Activated CD4-positive, alpha-beta memory T cell treated with anti-CD3 and anti-CD28 coated beads for 36 hours (primary cell): Measurements from ENCODE around the gene GSC2. TPM values are rescaled to one million over a fixed set of nuclear protein-coding genes. Genes with fewer than 3 reads are reported as not detected.
A peak's percentile ranks its signal among the peaks of the same experiment; 100 is the strongest.

Source experiments
- CTCF ChIA-PET: fragments of 350-600 bp; sonication (Branson Sonifier 250); formaldehyde crosslinking; loops from one replicate; lab custom pipeline; 2021; ENCODE audit warnings: antibody characterized with exemption, inconsistent platforms; lab: Charles Lee
- POLR2A ChIA-PET: fragments of 350-600 bp; sonication (Branson Sonifier 250); formaldehyde crosslinking; loops from one replicate; lab custom pipeline; 2021; ENCODE audit warnings: antibody characterized with exemption; lab: Charles Lee
- DNase-seq: peaks from one replicate; pipeline ENCODE4 v3.0.0-alpha.2; 2020
- H3K27ac Mint-ChIP-seq: one replicate; pipeline ENCODE4 v1.8.0; 2021; ENCODE audit warnings: mixed read lengths
- H3K27me3 Mint-ChIP-seq: one replicate; pipeline ENCODE4 v1.8.0; 2021; ENCODE audit warnings: mixed read lengths
- H3K36me3 Mint-ChIP-seq: one replicate; pipeline ENCODE4 v1.8.0; 2021; ENCODE audit warnings: mixed read lengths
- H3K4me1 Mint-ChIP-seq: one replicate; pipeline ENCODE4 v1.8.0; 2021; ENCODE audit warnings: low read depth, mixed read lengths
- H3K4me3 Mint-ChIP-seq: one replicate; pipeline ENCODE4 v1.8.0; 2021; ENCODE audit warnings: mild to moderate bottlenecking, mixed read lengths
- H3K9me3 Mint-ChIP-seq: one replicate; pipeline ENCODE4 v1.8.0; 2021; ENCODE audit warnings: mixed read lengths
- intact Hi-C: fragments of 100-400 bp; cut with micrococcal nuclease; formaldehyde crosslinking; loops from one replicate; pipeline ENCODE4 v1.15.1; 2023
- total RNA-seq, 2 experiments: library from RNA; stranded (reverse); gene quantifications; one replicate each; pipeline ENCODE4 v1.2.3, GENCODE V29; 2021

The GSC2 gene, protein sequence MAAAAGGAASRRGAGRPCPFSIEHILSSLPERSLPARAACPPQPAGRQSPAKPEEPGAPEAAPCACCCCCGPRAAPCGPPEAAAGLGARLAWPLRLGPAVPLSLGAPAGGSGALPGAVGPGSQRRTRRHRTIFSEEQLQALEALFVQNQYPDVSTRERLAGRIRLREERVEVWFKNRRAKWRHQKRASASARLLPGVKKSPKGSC
- not detected for total RNA-seq

DNA sequence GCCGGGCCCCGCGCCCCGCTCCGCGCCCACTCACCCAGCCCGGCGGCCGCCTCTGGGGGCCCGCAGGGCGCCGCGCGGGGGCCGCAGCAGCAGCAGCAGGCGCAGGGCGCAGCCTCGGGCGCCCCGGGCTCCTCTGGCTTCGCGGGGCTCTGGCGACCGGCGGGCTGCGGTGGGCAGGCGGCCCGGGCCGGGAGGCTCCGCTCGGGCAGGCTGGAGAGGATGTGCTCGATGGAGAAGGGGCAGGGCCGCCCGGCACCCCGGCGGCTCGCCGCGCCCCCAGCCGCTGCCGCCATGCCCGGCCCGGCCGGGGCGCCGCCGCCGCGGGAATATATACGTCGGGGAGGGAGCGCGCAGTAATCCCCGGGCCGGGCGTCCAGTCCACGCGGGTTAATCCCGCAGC, at the start of gene GSC2:
GSC2 (minus strand) TSS at position 302 of the 400 bp plus-strand sequence; CDS start at position 293, 9 bp downstream.
- ChIA-PET POLR2A (no interaction called here), CTCF (interaction anchor here (1.4 kb wide), 1 partner anchor 18 kb away, joined by 3 read pairs; no protein-coding TSS in a partner anchor)
- intact Hi-C loops: no loop called here

DNA sequence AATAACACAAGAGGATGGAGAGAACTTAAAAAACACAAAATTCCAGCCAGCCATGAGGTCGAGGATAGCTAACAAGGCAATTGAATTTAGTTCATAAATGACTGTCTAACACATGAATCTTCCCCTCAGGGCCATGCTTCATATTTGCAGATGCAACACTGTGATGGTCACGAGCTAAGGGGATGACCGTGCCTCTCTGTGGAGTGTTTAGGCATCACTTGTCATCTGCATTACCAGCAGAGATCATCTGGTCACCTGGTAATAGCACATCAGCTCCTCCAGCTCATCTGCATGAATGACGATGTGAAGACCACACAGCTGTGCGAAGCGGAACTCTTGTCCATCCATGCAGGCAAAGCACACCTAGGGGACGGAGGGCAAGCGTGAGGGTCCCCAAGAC, 49.4 kb upstream of the GSC2 start:
- Mint-ChIP-seq H3K4me1 (peaks cover 7% of the 10 kb centered on the region), H3K27me3 (no peaks in the 10 kb centered on the region), H3K27ac (no peak overlapping the region), H3K9me3 (no peaks in the 10 kb centered on the region), H3K36me3 (no peaks in the 10 kb centered on the region), H3K4me3 (no peak overlapping the region)
- intact Hi-C loops: no loop called here
- no peak for DNase-seq
- ChIA-PET POLR2A (no interaction called here), CTCF (no interaction called here)

More for the DNA sequence above, at the start of gene GSC2:
- H3K27me3 Mint-ChIP-seq: peaks cover 35% of the 10 kb centered on the region
- no peaks in the 10 kb centered on the region for H3K9me3 Mint-ChIP-seq
- DNase-seq: no peak
- H3K4me3 Mint-ChIP-seq: peak within 1 kb of the TSS; percentile 36
- peaks cover 6% of the 10 kb centered on the region for H3K4me1 Mint-ChIP-seq
- no peaks in the 10 kb centered on the region for H3K36me3 Mint-ChIP-seq
- no peak within 1 kb of the TSS for H3K27ac Mint-ChIP-seq

DNA sequence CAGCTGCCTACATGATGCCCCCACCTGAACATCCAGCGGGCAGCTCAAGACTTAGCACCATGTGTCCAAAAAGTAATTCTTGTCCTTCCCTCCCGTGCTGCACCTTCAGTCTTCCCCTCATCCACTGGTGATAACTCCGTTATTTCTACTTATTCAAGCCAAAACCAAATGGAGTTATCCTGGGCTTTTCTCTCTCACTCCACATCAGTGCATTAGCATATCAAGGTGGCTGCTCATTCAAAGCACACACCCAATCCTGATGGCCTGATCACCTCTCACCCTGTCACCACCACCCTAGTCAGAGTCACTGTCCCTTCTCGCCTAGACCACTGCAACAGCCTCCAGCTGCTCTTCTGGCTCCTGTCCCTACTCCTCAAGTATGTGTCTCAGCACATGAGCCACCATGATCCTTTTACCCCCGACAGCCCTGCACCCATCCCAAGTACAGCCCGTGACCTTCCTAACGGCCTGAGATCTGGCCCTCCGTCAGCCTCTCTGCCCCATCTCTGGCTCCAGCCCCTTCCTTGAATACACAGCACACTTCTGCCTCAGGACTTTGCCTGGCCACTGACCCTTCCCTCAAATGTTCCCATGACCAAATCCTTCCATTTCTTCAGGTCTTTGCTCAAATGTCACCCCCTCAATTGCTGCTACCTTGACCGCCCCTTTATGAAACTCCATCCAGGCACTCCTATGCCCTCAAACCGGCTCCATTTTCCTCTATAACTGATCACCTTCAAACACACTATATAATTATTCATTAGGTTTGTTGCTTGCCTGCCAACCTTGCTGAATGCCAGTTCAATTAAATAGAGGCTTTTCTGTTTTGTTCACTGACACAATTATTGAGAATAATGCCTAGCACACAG, 48.1 kb upstream of the GSC2 start:
- Mint-ChIP-seq H3K27ac (no peak overlapping the region), H3K4me3 (no peak overlapping the region), H3K36me3 (no peaks in the 10 kb centered on the region), H3K27me3 (no peaks in the 10 kb centered on the region), H3K4me1 (peaks cover 7% of the 10 kb centered on the region), H3K9me3 (no peaks in the 10 kb centered on the region)
- POLR2A ChIA-PET: no interaction called here
- CTCF ChIA-PET: no interaction called here
- intact Hi-C loops: no loop called here
- no peak for DNase-seq

- no peak overlapping the region for H3K4me3 Mint-ChIP-seq
- H3K27ac Mint-ChIP-seq: no peak overlapping the region
Measured at GRCh38 chr22:19196841-19197612, 46.9 kb upstream of the GSC2 start.

DNA sequence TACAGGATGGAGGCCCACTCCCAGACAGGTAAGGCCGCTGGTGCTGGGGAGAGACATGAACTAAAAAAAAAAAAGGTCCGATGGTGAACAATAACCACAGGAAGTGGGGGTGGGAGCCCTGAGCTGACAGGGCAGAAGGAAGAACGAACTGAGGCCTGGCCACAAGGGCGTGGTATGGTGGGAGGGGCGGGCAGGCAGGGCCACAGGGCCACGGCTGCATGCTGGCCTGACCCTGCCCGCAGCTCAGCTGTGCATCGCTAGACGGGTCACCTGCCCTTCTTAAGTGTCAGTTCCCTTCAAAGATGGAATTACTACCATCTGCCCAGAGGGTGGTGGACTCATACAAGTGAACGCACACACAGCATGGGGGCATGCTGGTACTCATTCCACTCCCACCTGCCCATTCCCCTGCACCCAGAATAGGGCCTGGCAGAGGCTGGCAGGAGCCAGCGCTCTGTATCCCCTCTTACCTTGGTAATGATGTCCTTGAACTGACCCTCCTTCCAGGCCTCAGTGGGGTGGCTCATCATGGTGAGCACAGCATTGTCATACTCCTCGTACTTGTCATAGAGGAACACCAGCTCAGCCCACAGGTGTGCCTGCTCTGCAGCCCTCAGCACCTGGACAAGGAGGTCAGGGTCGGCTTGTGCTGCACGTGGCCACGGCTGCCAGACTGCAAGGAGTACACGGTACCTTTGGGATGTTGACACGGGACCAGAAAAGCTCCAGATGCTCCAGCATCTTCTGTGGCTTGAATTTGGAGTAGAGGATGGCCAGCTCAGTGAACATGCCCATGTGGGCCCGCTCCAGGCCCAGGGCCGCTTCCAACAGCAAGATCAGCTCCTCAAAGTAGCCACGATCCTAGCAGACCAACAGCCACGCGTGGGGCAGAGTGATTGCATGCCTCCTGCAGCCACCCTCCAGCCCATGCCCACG, 46.0 kb upstream of the GSC2 start:
- Mint-ChIP-seq H3K36me3 (no peaks in the 10 kb centered on the region), H3K27me3 (no peaks in the 10 kb centered on the region), H3K27ac (no peak overlapping the region), H3K4me1 (peaks cover 7% of the 10 kb centered on the region), H3K4me3 (no peak overlapping the region), H3K9me3 (no peaks in the 10 kb centered on the region)
- POLR2A ChIA-PET: no interaction called here
- DNase-seq: no peak
- intact Hi-C loops: no loop called here
- CTCF ChIA-PET: no interaction called here

More at GRCh38 chr22:19196841-19197612, 46.9 kb upstream of the GSC2 start:
- H3K4me1 Mint-ChIP-seq: peaks cover 7% of the 10 kb centered on the region
- DNase-seq: no peak
- no peaks in the 10 kb centered on the region for H3K9me3 Mint-ChIP-seq
- intact Hi-C loops: no loop called here
- no peaks in the 10 kb centered on the region for H3K36me3 Mint-ChIP-seq
- POLR2A ChIA-PET: no interaction called here
- CTCF ChIA-PET: no interaction called here
- no peaks in the 10 kb centered on the region for H3K27me3 Mint-ChIP-seq

DNA sequence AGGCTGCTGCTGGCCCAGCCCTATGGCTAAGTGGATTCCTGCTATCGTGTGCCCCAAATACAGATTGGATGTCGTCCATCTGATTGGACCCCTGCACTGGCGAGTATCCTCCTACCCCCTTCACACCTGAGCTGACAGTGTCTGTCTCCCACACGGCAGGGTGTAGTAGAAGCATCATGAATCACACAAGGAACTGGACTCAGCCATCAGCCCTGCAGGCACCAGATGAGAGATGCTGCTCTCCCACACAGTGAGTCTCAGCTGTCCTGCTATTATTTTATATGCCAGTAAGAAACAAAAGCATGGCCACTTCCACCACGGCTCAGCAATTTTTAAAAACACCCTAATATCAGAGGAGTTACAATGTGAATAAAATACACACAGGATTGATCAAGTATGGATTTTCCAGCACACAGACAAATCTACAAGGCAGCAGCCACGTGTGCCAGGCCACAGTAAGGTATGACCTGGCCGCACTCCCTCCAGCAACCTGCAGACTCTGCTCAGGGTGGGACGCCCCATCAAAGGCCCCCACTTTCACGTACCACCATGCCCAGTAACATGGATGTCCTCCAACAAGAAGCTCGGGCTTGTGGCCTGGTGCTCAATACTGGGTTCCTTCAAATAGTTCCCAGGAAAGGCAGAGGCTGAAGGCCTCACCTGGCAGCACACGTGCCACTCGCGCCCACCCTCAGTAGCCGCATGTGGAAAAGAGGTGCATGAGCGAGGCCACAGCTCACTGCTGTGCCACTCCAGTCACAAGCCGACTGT, 44.9 kb upstream of the GSC2 start:
- H3K9me3 Mint-ChIP-seq: no peaks in the 10 kb centered on the region
- H3K36me3 Mint-ChIP-seq: no peaks in the 10 kb centered on the region
- CTCF ChIA-PET: interaction anchor here (0.6 kb wide), 1 partner anchor 598 kb away, joined by 4 read pairs; no protein-coding TSS in a partner anchor
- peaks cover 7% of the 10 kb centered on the region for H3K4me1 Mint-ChIP-seq
- no peaks in the 10 kb centered on the region for H3K27me3 Mint-ChIP-seq
- no peak for DNase-seq
- no peak overlapping the region for H3K27ac Mint-ChIP-seq
- H3K4me3 Mint-ChIP-seq: no peak overlapping the region
- intact Hi-C loops: no loop called here
- POLR2A ChIA-PET: no interaction called here

GRCh38 chr22:19193879-19194278, 43.8 kb upstream of the GSC2 start:
- intact Hi-C loops: no loop called here
- Mint-ChIP-seq H3K9me3 (no peaks in the 10 kb centered on the region), H3K4me3 (no peak overlapping the region), H3K27me3 (no peaks in the 10 kb centered on the region), H3K27ac (no peak overlapping the region), H3K4me1 (peaks cover 7% of the 10 kb centered on the region), H3K36me3 (no peaks in the 10 kb centered on the region)
- DNase-seq: no peak
- CTCF ChIA-PET: no interaction called here
- POLR2A ChIA-PET: no interaction called here

- no peaks in the 10 kb centered on the region for H3K9me3 Mint-ChIP-seq
- H3K27me3 Mint-ChIP-seq: no peaks in the 10 kb centered on the region
- H3K36me3 Mint-ChIP-seq: no peaks in the 10 kb centered on the region
- CTCF ChIA-PET: interaction anchor here (1.8 kb wide), 1 partner anchor 9 kb away, joined by 7 read pairs; the partner anchor contains the start of gene SLC25A1
- POLR2A ChIA-PET: no interaction called here
- no peak overlapping the region for H3K27ac Mint-ChIP-seq
- no peak overlapping the region for H3K4me3 Mint-ChIP-seq
- intact Hi-C loops: no loop called here
- H3K4me1 Mint-ChIP-seq: no peaks in the 10 kb centered on the region
- DNase-seq: no peak
Measured at GRCh38 chr22:19187716-19188563, 37.8 kb upstream of the GSC2 start.

DNA sequence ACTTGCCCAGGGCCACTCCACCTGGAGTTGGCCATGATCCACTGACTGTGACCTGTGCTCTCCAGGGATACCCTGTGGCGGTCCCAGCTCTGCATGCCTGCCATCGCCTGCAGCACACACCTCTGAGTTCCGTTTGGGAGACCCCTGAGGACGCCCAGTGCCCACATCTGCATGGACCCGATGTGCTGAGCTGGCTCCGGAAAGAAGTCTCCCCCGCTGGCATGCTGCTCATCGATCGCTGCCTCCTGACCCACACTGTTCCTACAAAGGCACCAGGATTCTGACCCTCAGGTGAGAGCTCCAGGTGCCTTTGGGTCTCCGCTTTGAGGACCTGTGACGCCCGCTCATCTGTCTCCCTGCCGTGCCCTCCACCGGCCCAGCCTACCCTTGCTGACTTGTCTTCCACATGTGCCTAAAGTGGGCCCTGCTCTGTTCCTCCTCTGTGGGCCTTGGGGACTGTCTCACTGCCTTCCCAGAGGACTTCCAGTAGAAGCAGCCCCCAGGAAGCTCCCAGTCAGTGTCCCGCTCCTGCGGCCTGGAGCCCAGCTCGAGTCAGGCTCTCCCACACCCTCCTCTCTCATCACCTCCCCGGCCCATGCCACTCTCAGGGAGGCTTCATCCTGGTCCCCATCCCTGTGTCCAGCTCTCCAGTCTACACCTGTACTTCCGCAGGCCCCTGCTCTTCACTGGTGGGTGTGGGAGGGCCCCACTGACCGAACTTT, 34.3 kb upstream of the GSC2 start:
- Mint-ChIP-seq H3K27me3 (no peaks in the 10 kb centered on the region), H3K9me3 (no peaks in the 10 kb centered on the region), H3K36me3 (no peaks in the 10 kb centered on the region), H3K4me3 (no peak overlapping the region), H3K27ac (no peak overlapping the region), H3K4me1 (peaks cover 20% of the 10 kb centered on the region)
- no peak for DNase-seq
- intact Hi-C loops: no loop called here
- ChIA-PET CTCF (no interaction called here), POLR2A (no interaction called here)

GRCh38 chr22:19183216-19183615, 33.1 kb upstream of the GSC2 start:
- Mint-ChIP-seq H3K4me1 (peaks cover 22% of the 10 kb centered on the region), H3K4me3 (no peak overlapping the region), H3K9me3 (no peaks in the 10 kb centered on the region), H3K27ac (no peak overlapping the region), H3K27me3 (no peaks in the 10 kb centered on the region), H3K36me3 (no peaks in the 10 kb centered on the region)
- no peak for DNase-seq
- intact Hi-C loops: no loop called here
- ChIA-PET CTCF (no interaction called here), POLR2A (interaction anchor here (0.6 kb wide), 1 partner anchor 162 kb away, joined by 7 read pairs; no protein-coding TSS in a partner anchor)
